H1 (cell line): ENCODE measurements around the gene CACNA1A.

Experiments used
- CBX5 ChIP-seq: fragments of 300-800, 300-1000 bp; sonication (generic); IDR thresholded peaks from 2 replicates; pipeline ENCODE4 v1.7.1; 2016; ENCODE audit warnings: antibody characterized with exemption, low read length, low read depth
- CTCF ChIP-seq, 3 experiments: IDR thresholded peaks; 1 replicate in 2 of 3; 2 replicates in 1 of 3; pipeline versions ENCODE4 v1.5.1 to v1.6.1; 2011; ENCODE audit warnings: low read length in 3 of 3, mild to moderate bottlenecking in 3 of 3, inconsistent platforms in 2 of 3, low read depth in 1 of 3, moderate library complexity in 1 of 3; ENCODE audit not compliant: insufficient read depth in 1 of 3; ENCODE audit errors: control extremely low read depth in 1 of 3
- EP300 ChIP-seq, 2 experiments: IDR thresholded peaks; 1 replicate in 1 of 2; 2 replicates in 1 of 2; pipeline ENCODE4 v1.6.1; 2011 to 2012; ENCODE audit warnings: low read depth in 2 of 2, low read length in 2 of 2, mild to moderate bottlenecking in 2 of 2, borderline replicate concordance in 1 of 2, inconsistent platforms in 1 of 2, moderate library complexity in 1 of 2
- POLR2AphosphoS5 ChIP-seq: IDR thresholded peaks from 2 replicates; pipeline ENCODE4 v1.6.1; 2011; ENCODE audit warnings: low read depth, low read length
- USF2 ChIP-seq: IDR thresholded peaks from 2 replicates; pipeline ENCODE4 v1.6.1; 2011; ENCODE audit warnings: low read length, improper control_type of control experiment
- TF ChIP-seq, protein P1 (sequence below): IDR thresholded peaks from 2 replicates; pipeline ENCODE4 v1.6.1; 2012; ENCODE audit warnings: inconsistent platforms

DNA sequence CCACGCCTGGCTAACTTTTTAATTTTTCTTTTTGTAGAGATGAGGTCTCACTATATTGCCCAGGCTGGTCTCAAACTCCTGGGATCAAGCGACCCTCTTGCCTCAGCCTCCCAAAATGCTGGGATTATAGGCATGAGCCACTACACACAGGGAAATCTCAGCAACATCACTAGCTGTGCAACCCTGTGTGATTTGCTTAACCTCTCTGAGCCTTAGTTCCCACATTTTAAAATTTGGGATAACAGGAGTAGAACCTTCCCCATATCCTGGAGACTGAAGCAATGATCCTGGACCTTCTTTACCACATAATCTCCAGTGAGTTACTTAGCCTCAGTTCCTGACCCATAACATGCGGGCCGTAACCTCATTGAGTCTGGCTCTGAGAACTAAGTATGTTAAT is 217.0 kb downstream of the CACNA1A start:
- TF ChIP-seq CTCF (IDR thresholded peaks at IDR 0.05; ENCODE audit: control extremely low read depth in 1 of 3, insufficient read depth in 1 of 3, low read depth in 1 of 3, low read length in 3 of 3): no peak
- no peak for TF ChIP-seq POLR2AphosphoS5
- no peak for TF ChIP-seq CBX5
- no peak for TF ChIP-seq EP300 (IDR thresholded peaks at IDR 0.05; ENCODE audit: borderline replicate concordance in 1 of 2, low read depth in 2 of 2, low read length in 2 of 2)
- no peak for TF ChIP-seq USF2
- TF ChIP-seq, protein P1, sequence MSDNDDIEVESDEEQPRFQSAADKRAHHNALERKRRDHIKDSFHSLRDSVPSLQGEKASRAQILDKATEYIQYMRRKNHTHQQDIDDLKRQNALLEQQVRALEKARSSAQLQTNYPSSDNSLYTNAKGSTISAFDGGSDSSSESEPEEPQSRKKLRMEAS: no peak
